ACC112 (cell line): ENCODE measurements around the gene XPR1.

ENCODE experiments used
- H2AFZ ChIP-seq: fragments of 200-600 bp; sonication (generic); one replicate; pipeline ENCODE4 v1.6.0; 2017; ENCODE audit warnings: antibody characterized with exemption, low read length; ENCODE audit not compliant: unreplicated experiment
- H3K27ac ChIP-seq: fragments of 200-600 bp; sonication (generic); 2 replicates; pipeline ENCODE4 v1.5.1; 2014; ENCODE audit warnings: low read depth, mild to moderate bottlenecking, antibody characterized with exemption, low read length, moderate library complexity
- H3K27me3 ChIP-seq: fragments of 200-600 bp; sonication (generic); 2 replicates; pipeline ENCODE4 v1.6.1; 2014; ENCODE audit warnings: mild to moderate bottlenecking, antibody characterized with exemption, low read length, moderate library complexity, mixed read lengths; ENCODE audit not compliant: insufficient read depth
- H3K36me3 ChIP-seq: fragments of 200-600 bp; sonication (generic); 2 replicates; pipeline ENCODE4 v1.6.1; 2016; ENCODE audit warnings: mild to moderate bottlenecking, antibody characterized with exemption, low read length, moderate library complexity, mixed read lengths; ENCODE audit not compliant: insufficient read depth
- H3K4me1 ChIP-seq: fragments of 200-600 bp; sonication (generic); one replicate; pipeline ENCODE4 v1.6.1; 2016; ENCODE audit warnings: low read length, mixed read lengths; ENCODE audit not compliant: insufficient read depth, unreplicated experiment, control insufficient read depth
- H3K4me3 ChIP-seq: fragments of 200-600 bp; sonication (generic); 2 replicates; pipeline ENCODE4 v1.5.1; 2014; ENCODE audit warnings: mild to moderate bottlenecking, low read depth, low read length
- H3K79me2 ChIP-seq: fragments of 200-600 bp; sonication (generic); one replicate; pipeline ENCODE4 v1.6.0; 2016; ENCODE audit warnings: low read length; ENCODE audit not compliant: control insufficient read depth, unreplicated experiment, insufficient read depth

XPR1 gene

DNA sequence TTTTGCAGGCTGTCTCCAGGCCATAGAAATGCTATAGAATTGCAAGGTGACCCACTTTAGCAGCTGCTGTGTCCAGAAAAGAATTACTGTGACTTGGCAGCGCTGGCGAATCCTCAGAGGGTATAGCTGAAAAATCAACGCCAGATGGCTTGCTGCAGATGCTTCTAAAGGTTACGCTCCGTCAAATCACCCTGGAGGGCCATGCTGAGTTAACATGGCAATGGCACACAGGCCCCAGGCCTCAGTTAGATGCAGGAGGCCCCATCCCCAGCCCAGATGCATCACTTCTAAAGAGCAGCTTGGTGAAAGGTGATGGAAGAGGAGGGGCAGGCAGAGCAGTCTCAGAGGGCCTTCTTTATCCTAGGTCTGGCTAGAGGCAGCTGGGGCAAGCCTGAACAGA is 298.9 kb downstream of the XPR1 start:
- Histone ChIP-seq H3K4me3 (no peak overlapping the region), H2AFZ (no peak overlapping the region), H3K36me3 (no peaks in the 10 kb centered on the region), H3K27ac (no peak overlapping the region), H3K4me1 (no peaks in the 10 kb centered on the region), H3K79me2 (no peaks in the 10 kb centered on the region), H3K27me3 (no peaks in the 10 kb centered on the region)

DNA sequence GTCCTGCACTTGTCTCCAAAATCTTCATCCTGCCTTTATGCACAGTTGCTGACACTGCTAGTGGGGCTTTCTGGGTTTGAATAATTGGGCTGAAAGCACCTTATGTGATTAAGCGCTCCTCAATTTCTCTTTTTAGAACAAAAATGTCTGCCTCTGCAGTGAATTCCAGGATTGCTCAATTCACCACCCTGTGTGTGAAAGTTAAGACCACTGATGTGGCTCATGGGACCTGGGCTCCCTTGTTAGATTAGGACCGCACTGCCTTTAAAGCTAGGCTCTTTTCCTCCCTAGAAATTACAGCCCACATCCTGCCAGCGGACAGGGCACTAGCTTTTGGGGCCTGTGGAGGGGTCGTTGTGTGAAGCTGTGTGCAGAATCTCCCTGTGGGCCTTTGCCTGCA is 299.7 kb downstream of the XPR1 start:
- no peaks in the 10 kb centered on the region for H3K36me3 ChIP-seq
- no peaks in the 10 kb centered on the region for H3K79me2 ChIP-seq
- H3K27ac ChIP-seq, result no peak overlapping the region
- no peak overlapping the region for H2AFZ ChIP-seq
- no peak overlapping the region for H3K4me3 ChIP-seq
- no peaks in the 10 kb centered on the region for H3K27me3 ChIP-seq
- no peaks in the 10 kb centered on the region for H3K4me1 ChIP-seq

DNA sequence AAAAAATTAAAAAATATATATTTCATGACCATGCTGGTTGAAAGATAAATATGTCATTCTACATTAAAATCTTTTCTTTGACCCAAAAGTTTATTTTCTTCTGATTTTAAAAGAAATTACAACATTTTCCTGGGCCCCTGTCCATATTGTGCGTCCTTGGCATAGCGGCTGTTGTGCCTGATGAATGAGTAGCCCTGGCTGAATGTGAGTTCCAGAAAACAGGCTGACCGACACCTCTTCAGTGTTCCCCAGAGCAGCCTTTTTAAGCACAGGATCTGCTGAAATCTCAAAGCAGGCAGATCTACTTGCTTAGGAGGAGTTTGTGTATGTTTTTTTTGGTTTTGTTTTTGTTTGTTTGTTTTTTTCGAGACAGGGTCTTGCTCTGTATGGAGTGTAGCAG is 300.6 kb downstream of the XPR1 start:
- H3K79me2 ChIP-seq, result no peaks in the 10 kb centered on the region
- H3K4me1 ChIP-seq, result no peaks in the 10 kb centered on the region
- H3K27ac ChIP-seq, result no peak overlapping the region

DNA sequence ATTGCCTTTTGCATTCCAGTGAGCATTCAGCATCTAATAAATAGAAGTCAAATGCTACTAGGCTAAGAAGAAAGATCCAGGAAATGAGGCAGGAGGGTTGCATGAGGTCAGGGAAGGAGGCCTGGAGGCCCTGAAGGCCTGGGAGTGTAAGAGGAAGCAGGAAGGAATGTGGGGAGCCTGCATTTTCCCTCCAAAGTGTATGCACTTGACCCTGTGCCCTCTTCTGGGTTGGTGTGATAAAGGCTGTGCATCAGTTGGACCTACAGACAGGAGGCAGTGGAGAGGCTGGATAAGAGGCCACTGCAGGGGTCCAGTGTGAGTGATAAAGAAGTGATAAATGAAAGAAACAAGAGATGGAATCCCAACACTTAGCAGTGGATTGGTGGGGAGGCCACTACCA is 301.3 kb downstream of the XPR1 start:
- H2AFZ ChIP-seq, result no peak overlapping the region
- H3K4me3 ChIP-seq, result no peak overlapping the region
- no peaks in the 10 kb centered on the region for H3K4me1 ChIP-seq
- no peak overlapping the region for H3K27ac ChIP-seq
- H3K79me2 ChIP-seq, result no peaks in the 10 kb centered on the region
- H3K36me3 ChIP-seq, result no peaks in the 10 kb centered on the region
- no peaks in the 10 kb centered on the region for H3K27me3 ChIP-seq

More for the DNA sequence above, 300.6 kb downstream of the XPR1 start:
- no peak overlapping the region for H2AFZ ChIP-seq
- no peak overlapping the region for H3K4me3 ChIP-seq
- H3K36me3 ChIP-seq, result no peaks in the 10 kb centered on the region
- no peaks in the 10 kb centered on the region for H3K27me3 ChIP-seq

DNA sequence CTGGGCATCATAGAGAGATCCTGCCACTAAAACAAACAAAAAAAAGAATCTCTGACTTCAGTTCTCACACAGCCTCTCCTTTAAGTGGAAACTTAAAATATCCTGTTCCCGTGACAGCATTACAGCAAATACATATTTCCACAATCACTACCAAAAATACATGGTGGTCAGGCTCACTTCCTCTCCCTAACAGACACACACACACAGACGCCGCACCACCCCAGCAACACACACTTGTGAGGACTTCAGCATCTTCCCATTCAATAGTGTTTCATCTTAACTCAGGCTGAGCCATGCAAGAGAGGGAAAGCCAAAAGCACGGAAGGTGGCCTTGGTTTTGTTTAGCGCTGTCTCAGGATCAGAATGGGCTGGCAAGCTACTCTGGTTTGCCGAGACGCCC is 302.7 kb downstream of the XPR1 start:
- Histone ChIP-seq H3K4me1 (no peaks in the 10 kb centered on the region), H3K36me3 (no peaks in the 10 kb centered on the region), H3K27me3 (no peaks in the 10 kb centered on the region), H3K27ac (no peak overlapping the region), H2AFZ (no peak overlapping the region), H3K4me3 (no peak overlapping the region), H3K79me2 (no peaks in the 10 kb centered on the region)

DNA sequence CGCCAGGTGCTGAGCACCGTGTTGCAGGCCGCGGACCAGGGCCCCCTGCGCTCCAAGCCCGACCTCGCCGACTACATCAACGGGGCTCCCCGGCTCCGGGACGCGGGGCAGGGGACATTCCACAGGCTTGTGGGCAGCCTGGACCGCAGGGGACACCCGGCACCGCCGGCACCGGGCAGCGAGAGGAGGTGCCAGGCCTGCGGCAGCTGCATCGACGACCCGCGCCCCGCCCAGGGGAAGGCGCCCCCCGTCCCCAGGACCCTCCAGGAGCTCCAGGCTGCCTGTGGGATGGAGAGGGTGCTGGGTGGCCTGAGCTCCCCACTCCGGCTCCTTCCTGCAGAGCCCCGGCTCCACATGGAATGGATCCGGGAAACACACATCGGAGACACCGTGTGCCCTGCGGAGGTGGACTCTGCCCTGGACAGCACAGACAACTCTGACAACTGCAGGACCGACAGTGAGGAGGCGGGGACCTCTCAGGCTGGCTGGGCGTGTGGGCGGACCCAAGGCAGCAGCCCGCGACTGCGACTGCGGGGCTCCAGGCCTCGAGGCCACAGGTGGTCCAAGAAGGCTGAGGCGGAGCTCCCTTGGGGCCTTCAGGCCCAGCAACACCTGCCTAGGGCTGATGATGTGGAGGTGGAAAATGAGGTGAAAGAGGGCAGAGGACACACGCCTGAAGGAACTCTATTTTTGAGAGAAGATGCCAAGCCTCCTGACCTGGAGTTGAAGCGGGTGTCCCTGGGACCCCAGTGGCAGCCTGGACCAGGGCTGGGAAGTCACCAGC is 303.7 kb downstream of the XPR1 start:
- Histone ChIP-seq H3K4me1 (no peaks in the 10 kb centered on the region), H3K36me3 (no peaks in the 10 kb centered on the region), H3K79me2 (no peaks in the 10 kb centered on the region), H2AFZ (no peak overlapping the region), H3K4me3 (no peak overlapping the region), H3K27ac (no peak overlapping the region), H3K27me3 (no peaks in the 10 kb centered on the region)

DNA sequence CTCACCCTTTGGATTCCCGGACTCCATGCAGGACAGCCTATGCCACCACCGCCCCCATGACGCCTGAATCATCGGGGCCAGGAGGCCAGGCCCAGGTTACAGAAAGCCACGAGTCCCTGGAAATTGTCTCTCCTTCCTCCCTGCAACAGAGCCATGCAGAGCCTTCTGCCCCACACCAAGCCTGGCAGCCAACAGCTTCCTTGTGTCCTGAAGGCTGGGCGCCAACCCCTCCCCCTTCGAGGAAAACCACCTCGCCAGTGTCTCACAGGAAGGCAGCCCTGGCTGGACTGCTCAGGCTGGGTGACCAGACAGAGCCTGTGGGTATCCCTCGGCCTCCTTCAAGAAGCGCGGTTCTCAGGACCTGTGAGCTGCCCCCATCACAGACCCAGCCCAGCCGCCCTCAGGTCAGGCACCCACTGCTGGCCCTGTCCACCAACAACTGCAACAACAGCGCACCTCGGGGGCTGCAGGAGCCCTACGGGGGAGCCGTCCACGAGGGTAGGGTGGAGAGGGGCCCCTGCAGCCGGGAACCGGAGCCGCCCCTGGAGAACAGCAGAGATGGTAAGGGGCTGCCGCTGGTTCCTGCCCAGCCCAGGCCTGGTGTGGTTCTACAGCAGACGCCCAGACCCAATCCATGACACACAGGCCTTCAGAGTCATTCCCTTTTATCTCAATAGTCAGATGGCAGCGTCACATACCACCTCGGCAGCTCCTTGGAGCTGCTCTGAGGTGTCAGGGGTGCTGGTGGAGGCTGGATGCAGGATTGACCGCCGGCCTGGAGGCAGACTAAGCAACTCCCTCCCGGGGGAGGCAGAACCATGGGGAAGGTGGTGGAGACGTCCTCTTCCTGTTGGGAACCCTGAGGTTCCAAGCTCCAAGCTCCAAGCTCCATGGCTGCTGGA is 304.5 kb downstream of the XPR1 start:
- H3K27me3 ChIP-seq, result no peaks in the 10 kb centered on the region
- H3K36me3 ChIP-seq, result no peaks in the 10 kb centered on the region
- no peaks in the 10 kb centered on the region for H3K79me2 ChIP-seq
- no peak overlapping the region for H3K27ac ChIP-seq
- no peaks in the 10 kb centered on the region for H3K4me1 ChIP-seq
- no peak overlapping the region for H3K4me3 ChIP-seq
- H2AFZ ChIP-seq, result no peak overlapping the region

DNA sequence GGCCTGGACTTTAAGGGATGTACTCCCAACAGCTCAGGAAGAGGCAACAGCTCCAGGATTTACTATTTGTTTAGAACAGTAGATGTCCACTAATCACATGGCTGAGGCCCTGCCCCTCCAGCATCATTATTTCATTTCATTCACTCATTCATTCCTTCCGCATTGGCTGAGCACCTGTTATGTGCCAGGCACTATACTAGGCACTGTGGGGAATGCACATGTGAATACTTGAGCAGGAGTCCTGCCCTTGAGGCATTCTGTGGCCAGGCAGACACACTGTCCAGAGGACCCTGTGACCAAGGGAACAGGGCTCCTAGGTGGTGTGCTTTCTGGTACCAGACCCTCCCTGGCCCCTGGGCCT is 305.2 kb downstream of the XPR1 start:
- H3K27ac ChIP-seq, result no peak overlapping the region
- H3K4me3 ChIP-seq, result no peak overlapping the region
- no peaks in the 10 kb centered on the region for H3K79me2 ChIP-seq
- no peaks in the 10 kb centered on the region for H3K36me3 ChIP-seq
- no peaks in the 10 kb centered on the region for H3K4me1 ChIP-seq
- no peak overlapping the region for H2AFZ ChIP-seq
- no peaks in the 10 kb centered on the region for H3K27me3 ChIP-seq

DNA sequence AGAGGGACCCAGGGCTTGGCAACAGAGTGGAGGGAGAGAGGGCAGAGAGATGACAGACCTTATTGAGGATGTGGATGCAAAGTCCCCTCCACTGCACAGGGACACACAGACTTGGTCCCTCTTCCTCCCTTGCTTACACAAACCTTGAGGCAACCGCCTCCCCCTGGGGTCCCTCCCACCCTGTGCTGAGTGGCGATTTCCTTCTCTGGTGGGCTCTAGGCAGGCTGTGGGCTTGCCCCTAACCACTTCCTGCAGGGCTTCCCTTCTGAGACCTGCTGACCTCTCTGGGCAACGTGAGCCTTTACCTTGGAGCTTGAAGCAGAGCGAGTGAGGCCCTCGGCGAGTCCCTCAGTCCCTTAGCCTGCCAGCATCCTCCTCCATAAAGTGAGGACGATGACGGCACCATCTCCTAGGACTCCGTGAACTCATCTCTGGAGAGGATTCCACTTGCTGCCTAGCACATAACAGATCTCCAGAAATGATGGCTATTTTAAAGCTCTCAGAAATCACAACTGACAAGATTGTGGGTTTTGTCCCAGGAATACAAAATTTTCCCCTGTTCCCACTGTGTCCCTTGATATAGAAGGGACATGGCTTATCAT is 305.9 kb downstream of the XPR1 start:
- Histone ChIP-seq H3K27me3 (no peaks in the 10 kb centered on the region), H3K79me2 (no peaks in the 10 kb centered on the region), H3K4me1 (no peaks in the 10 kb centered on the region), H3K4me3 (no peak overlapping the region), H3K27ac (no peak overlapping the region), H2AFZ (no peak overlapping the region), H3K36me3 (no peaks in the 10 kb centered on the region)

DNA sequence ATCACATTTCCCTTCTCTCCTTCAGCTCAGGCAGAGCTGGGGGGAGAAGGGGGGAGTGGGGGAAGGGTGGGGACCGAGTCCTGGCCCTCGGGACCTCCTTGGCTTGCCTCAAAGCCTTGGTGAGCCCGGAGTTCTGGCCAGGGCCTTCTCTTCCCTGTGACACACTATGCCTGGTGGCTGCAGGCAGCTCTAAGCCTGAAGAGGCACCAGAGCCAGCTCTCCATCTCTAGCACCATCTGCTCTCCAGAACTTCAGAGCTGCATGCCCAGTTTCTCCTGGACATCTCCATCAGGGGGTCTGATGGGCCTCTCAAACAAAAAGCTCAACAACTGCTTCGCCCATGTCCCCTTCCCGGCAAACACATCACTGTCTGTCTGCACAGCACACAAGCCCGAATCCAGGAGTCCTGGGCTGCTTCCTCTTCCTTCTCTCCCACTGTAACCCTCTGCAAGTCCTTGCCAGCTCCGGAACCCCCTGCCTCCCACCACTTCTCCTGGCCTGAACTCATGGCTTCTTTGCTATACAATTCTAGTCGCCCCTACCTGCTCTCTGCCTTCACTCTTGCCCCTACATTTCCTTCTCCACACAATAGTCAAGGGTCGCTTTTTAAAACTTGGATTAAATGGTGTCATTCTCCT is 307.4 kb downstream of the XPR1 start:
- Histone ChIP-seq H3K27ac (no peak overlapping the region), H3K4me3 (no peak overlapping the region), H2AFZ (no peak overlapping the region), H3K4me1 (no peaks in the 10 kb centered on the region), H3K27me3 (no peaks in the 10 kb centered on the region), H3K79me2 (no peaks in the 10 kb centered on the region), H3K36me3 (no peaks in the 10 kb centered on the region)
